HEK293 (cell line): Measurements from ENCODE around the gene CUEDC1.

Source experiments
- CTCF ChIA-PET: fragments of 350-600 bp; formaldehyde crosslinking; extraction: SDS; loops from one replicate; lab custom pipeline; 2021; ENCODE audit warnings: antibody characterized with exemption; lab: Yijun Ruan, JAX
- POLR2A ChIA-PET: fragments of 300-600 bp; formaldehyde crosslinking; extraction: SDS; loops from one replicate; lab custom pipeline; 2020; ENCODE audit warnings: antibody characterized with exemption, inconsistent platforms; lab: Yijun Ruan, JAX
- H3K27ac ChIP-seq: fragments of 200-500 bp; sonication (Bioruptor generic); 2 replicates; pipeline ENCODE4 v1.5.1; 2014; ENCODE audit warnings: low read depth, low read length, control low read depth, inconsistent platforms; ENCODE audit errors: extremely low read depth
- H3K36me3 ChIP-seq, 2 experiments: fragments of 200-500 bp in 1 of 2; sonication (Bioruptor generic) in 1 of 2; 1 replicate in 1 of 2; 2 replicates in 1 of 2; pipeline ENCODE4 v1.5.1; 2014 to 2017; ENCODE audit warnings: inconsistent platforms in 2 of 2, low read length in 2 of 2; ENCODE audit not compliant: control insufficient read depth in 2 of 2, insufficient read depth in 1 of 2
- H3K4me1 ChIP-seq: fragments of 200-500 bp; sonication (Bioruptor generic); 2 replicates; pipeline ENCODE4 v1.5.1; 2014; ENCODE audit warnings: mild to moderate bottlenecking, low read length, inconsistent platforms; ENCODE audit not compliant: control insufficient read depth, insufficient read depth
- H3K4me3 ChIP-seq: 2 replicates; pipeline ENCODE4 v1.5.1; 2011; ENCODE audit warnings: low read depth, mild to moderate bottlenecking, control low read depth, low read length, moderate library complexity
- H3K9me3 ChIP-seq: fragments of 200-500 bp; sonication (Bioruptor generic); 2 replicates; pipeline ENCODE4 v1.5.1; 2014; ENCODE audit warnings: low read depth, low read length, inconsistent platforms; ENCODE audit not compliant: control insufficient read depth, insufficient read depth
- HOXC10 ChIP-seq: sonication (generic); formaldehyde crosslinking; IDR thresholded peaks from 2 replicates; pipeline ENCODE4 v1.8.1; 2023; ENCODE audit warnings: mild to moderate bottlenecking, missing genetic modification reagents
- IKZF3 ChIP-seq: fragments of 450-650 bp; IDR thresholded peaks from 2 replicates; pipeline ENCODE4 v1.5.0; 2018; ENCODE audit warnings: missing biosample characterization, mild to moderate bottlenecking, missing genetic modification characterization, moderate library complexity
- PBX3 ChIP-seq: sonication (generic); formaldehyde crosslinking; IDR thresholded peaks from 2 replicates; pipeline ENCODE4 v1.8.1; 2022; ENCODE audit warnings: mild to moderate bottlenecking, moderate library complexity, missing genetic modification reagents
- RBAK ChIP-seq: fragments of 450-650 bp; formaldehyde crosslinking; IDR thresholded peaks from 2 replicates; pipeline ENCODE4 v1.5.1; 2016; ENCODE audit warnings: missing biosample characterization, missing genetic modification characterization
- WT1 ChIP-seq: fragments of 450-650 bp; formaldehyde crosslinking; IDR thresholded peaks from 2 replicates; pipeline ENCODE4 v1.5.1; 2016; ENCODE audit warnings: missing biosample characterization, missing genetic modification characterization
- YY1 ChIP-seq: fragments of 450-650 bp; formaldehyde crosslinking; IDR thresholded peaks from 2 replicates; pipeline ENCODE4 v1.5.1; 2018; ENCODE audit warnings: missing biosample characterization, missing genetic modification characterization
- ZFP3 ChIP-seq: fragments of 450-650 bp; formaldehyde crosslinking; IDR thresholded peaks from 2 replicates; pipeline ENCODE4 v1.5.1; 2016; ENCODE audit warnings: low read depth, missing biosample characterization, missing genetic modification characterization
- ZNF155 ChIP-seq: fragments of 450-650 bp; formaldehyde crosslinking; IDR thresholded peaks from 2 replicates; pipeline ENCODE4 v1.5.1; 2016; ENCODE audit warnings: missing biosample characterization, missing genetic modification characterization
- ZNF2 ChIP-seq: fragments of 450-650 bp; formaldehyde crosslinking; IDR thresholded peaks from 2 replicates; pipeline ENCODE4 v1.5.1; 2016; ENCODE audit warnings: missing biosample characterization, missing genetic modification characterization
- ZNF221 ChIP-seq: fragments of 450-650 bp; formaldehyde crosslinking; IDR thresholded peaks from 2 replicates; pipeline ENCODE4 v1.5.1; 2017; ENCODE audit warnings: missing biosample characterization, missing genetic modification characterization, borderline replicate concordance
- ZNF341 ChIP-seq: fragments of 450-650 bp; formaldehyde crosslinking; IDR thresholded peaks from 2 replicates; pipeline ENCODE4; 2016; ENCODE audit warnings: low read depth, missing biosample characterization, missing genetic modification characterization
- ZNF366 ChIP-seq: fragments of 450-650 bp; formaldehyde crosslinking; conservative IDR thresholded peaks from 2 replicates; pipeline ENCODE4 v1.5.1; 2016; ENCODE audit warnings: missing biosample characterization, missing genetic modification characterization
- ZNF416 ChIP-seq: fragments of 450-650 bp; formaldehyde crosslinking; IDR thresholded peaks from 2 replicates; pipeline ENCODE4 v1.5.1; 2016; ENCODE audit warnings: missing biosample characterization, missing genetic modification characterization
- ZNF426 ChIP-seq: fragments of 450-650 bp; formaldehyde crosslinking; IDR thresholded peaks from 2 replicates; pipeline ENCODE4 v1.5.1; 2017; ENCODE audit warnings: missing biosample characterization, missing genetic modification characterization, mild to moderate bottlenecking, inconsistent platforms, moderate library complexity
- ZNF488 ChIP-seq: fragments of 450-650 bp; formaldehyde crosslinking; IDR thresholded peaks from 2 replicates; pipeline ENCODE4 v1.5.1; 2016; ENCODE audit warnings: missing biosample characterization, missing genetic modification characterization
- ZNF571 ChIP-seq: fragments of 450-650 bp; formaldehyde crosslinking; IDR thresholded peaks from 2 replicates; pipeline ENCODE4 v1.5.0; 2017; ENCODE audit warnings: missing biosample characterization, missing genetic modification characterization
- ZNF623 ChIP-seq: fragments of 450-650 bp; formaldehyde crosslinking; IDR thresholded peaks from 2 replicates; pipeline ENCODE4 v1.5.1; 2016; ENCODE audit warnings: missing biosample characterization, missing genetic modification characterization
- ZNF76 ChIP-seq: fragments of 450-650 bp; formaldehyde crosslinking; IDR thresholded peaks from 2 replicates; pipeline ENCODE4; 2016; ENCODE audit warnings: low read depth, missing biosample characterization, missing genetic modification characterization, borderline replicate concordance
- ZNF777 ChIP-seq: fragments of 450-650 bp; formaldehyde crosslinking; IDR thresholded peaks from 2 replicates; pipeline ENCODE4 v1.5.1; 2017; ENCODE audit warnings: missing biosample characterization, missing genetic modification characterization, borderline replicate concordance
- ZNF830 ChIP-seq: fragments of 450-650 bp; IDR thresholded peaks from 2 replicates; pipeline ENCODE4 v1.5.0; 2018; ENCODE audit warnings: missing biosample characterization, missing genetic modification characterization, low read depth, mild to moderate bottlenecking, moderate library complexity
- ZSCAN23 ChIP-seq: fragments of 450-650 bp; formaldehyde crosslinking; IDR thresholded peaks from 2 replicates; pipeline ENCODE4 v1.5.1; 2016; ENCODE audit warnings: missing biosample characterization, missing genetic modification characterization
- TF ChIP-seq, protein P1 (sequence below): fragments of 450-650 bp; IDR thresholded peaks from 2 replicates; pipeline ENCODE4 v1.5.1; 2018; ENCODE audit warnings: missing biosample characterization, missing genetic modification characterization
- TF ChIP-seq, protein P2 (sequence below): fragments of 450-650 bp; formaldehyde crosslinking; IDR thresholded peaks from 2 replicates; pipeline ENCODE4 v1.5.1; 2017; ENCODE audit warnings: missing biosample characterization, missing genetic modification characterization

The CUEDC1 gene

DNA sequence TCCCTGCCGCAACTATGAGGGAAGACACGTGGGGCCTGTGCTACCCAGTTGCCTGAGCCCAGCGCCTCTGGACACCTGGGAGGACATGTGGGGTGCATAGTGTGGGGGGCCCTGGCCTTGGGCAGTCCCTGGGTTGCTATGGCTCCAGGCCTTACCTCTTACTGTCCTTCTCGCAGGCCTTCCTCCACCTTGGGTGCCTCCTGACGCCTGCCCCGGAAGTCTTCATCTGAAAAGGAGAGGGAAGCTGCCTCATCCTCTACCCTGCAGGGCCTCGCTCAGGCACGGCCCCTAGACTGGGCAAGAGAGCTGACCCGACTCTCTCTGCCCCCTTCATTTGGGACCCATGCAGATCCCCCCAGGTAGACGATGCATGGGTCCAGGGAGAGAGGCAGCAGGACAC lies 88.9 kb downstream of the CUEDC1 start:
- no peaks in the 10 kb centered on the region for H3K9me3 ChIP-seq
- no peak overlapping the region for H3K4me3 ChIP-seq
- CTCF ChIA-PET = interaction anchor here (0.9 to 6.8 kb wide), 3 partner anchors 8 to 133 kb away, joined by 3 to 78 read pairs (median 9); no protein-coding TSS in a partner anchor
- POLR2A ChIA-PET = interaction anchor here (1.5 kb wide), 1 partner anchor 8 kb away, joined by 7 read pairs; no protein-coding TSS in a partner anchor
- H3K4me1 ChIP-seq = peaks cover 6% of the 10 kb centered on the region; the same call in 1 of the 2 replicates
- no peak for TF ChIP-seq ZNF777 (tag by site-specific recombination)
- no peak for TF ChIP-seq ZNF221 (tag by site-specific recombination)
- no peak for TF ChIP-seq ZNF571 (tag by site-specific recombination)
- TF ChIP-seq ZNF426 (tag by site-specific recombination) = no peak
- TF ChIP-seq, protein P1, sequence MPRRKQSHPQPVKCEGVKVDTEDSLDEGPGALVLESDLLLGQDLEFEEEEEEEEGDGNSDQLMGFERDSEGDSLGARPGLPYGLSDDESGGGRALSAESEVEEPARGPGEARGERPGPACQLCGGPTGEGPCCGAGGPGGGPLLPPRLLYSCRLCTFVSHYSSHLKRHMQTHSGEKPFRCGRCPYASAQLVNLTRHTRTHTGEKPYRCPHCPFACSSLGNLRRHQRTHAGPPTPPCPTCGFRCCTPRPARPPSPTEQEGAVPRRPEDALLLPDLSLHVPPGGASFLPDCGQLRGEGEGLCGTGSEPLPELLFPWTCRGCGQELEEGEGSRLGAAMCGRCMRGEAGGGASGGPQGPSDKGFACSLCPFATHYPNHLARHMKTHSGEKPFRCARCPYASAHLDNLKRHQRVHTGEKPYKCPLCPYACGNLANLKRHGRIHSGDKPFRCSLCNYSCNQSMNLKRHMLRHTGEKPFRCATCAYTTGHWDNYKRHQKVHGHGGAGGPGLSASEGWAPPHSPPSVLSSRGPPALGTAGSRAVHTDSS = no peak
- no peak for TF ChIP-seq ZNF416 (tag by site-specific recombination)
- TF ChIP-seq WT1 (tag by site-specific recombination) = no peak
- no peak for TF ChIP-seq ZNF623 (tag by site-specific recombination)
- no peak for TF ChIP-seq PBX3 (CRISPR knock-in tag)
- no peak for TF ChIP-seq ZNF2 (tag by site-specific recombination)
- TF ChIP-seq ZSCAN23 (tag by site-specific recombination) = no peak
- TF ChIP-seq ZFP3 (tag by site-specific recombination) = no peak
- TF ChIP-seq ZNF488 = no peak
- TF ChIP-seq ZNF76 (tag by site-specific recombination) = no peak
- H3K36me3 ChIP-seq = peaks cover 0 to 29% of the 10 kb centered on the region in 2 experiments; a peak in 2 of 3 replicates
- no peak overlapping the region for H3K27ac ChIP-seq

GRCh38 chr17:57864273-57864672 lies 90.9 kb downstream of the CUEDC1 start:
- POLR2A ChIA-PET = interaction anchor here (1.4 to 2.5 kb wide), 2 partner anchors 11 to 122 kb away, joined by 5 to 10 read pairs; no protein-coding TSS in a partner anchor
- peaks cover 0 to 14% of the 10 kb centered on the region in 2 experiments; a peak in 2 of 3 replicates for H3K36me3 ChIP-seq
- TF ChIP-seq, protein P2, sequence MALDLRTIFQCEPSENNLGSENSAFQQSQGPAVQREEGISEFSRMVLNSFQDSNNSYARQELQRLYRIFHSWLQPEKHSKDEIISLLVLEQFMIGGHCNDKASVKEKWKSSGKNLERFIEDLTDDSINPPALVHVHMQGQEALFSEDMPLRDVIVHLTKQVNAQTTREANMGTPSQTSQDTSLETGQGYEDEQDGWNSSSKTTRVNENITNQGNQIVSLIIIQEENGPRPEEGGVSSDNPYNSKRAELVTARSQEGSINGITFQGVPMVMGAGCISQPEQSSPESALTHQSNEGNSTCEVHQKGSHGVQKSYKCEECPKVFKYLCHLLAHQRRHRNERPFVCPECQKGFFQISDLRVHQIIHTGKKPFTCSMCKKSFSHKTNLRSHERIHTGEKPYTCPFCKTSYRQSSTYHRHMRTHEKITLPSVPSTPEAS (tag by site-specific recombination) = no peak
- TF ChIP-seq ZNF830 (tag by site-specific recombination) (no peak), ZNF155 (no peak), YY1 (tag by site-specific recombination) (no peak), ZNF341 (tag by site-specific recombination) (no peak), RBAK (tag by site-specific recombination) (no peak), ZNF366 (tag by site-specific recombination) (no peak), IKZF3 (tag by site-specific recombination) (no peak), HOXC10 (CRISPR knock-in tag) (no peak)
- no peaks in the 10 kb centered on the region for H3K9me3 ChIP-seq
- no peak overlapping the region for H3K4me3 ChIP-seq
- H3K27ac ChIP-seq = no peak overlapping the region
- H3K4me1 ChIP-seq = peaks cover 10% of the 10 kb centered on the region; the same call in 1 of the 2 replicates
- CTCF ChIA-PET = interaction anchor here (1.1 to 17.6 kb wide), 2 partner anchors 10 to 131 kb away, joined by 5 to 434 read pairs; partner anchors contain the start of gene VEZF1
